GM19328 (cell line): ENCODE results near the gene ANK3.

Source experiments
- ATAC-seq: cut with Tn5 transposase; IDR thresholded peaks from one replicate; pipeline ENCODE4 v1.9.1; 2021; ENCODE audit warnings: mild to moderate bottlenecking, moderate library complexity; ENCODE audit not compliant: unreplicated experiment

ANK3 gene

GRCh38 chr10:60389413-60390025, at the start of gene ANK3:
Gene ANK3, minus strand, starts transcription at chr10:60389875. Its CDS starts 337 bp downstream, at chr10:60389538.
- ATAC-seq, result no peak

- no peak for ATAC-seq
These were observed 44.9 kb upstream of the ANK3 start for GRCh38 chr10:60434418-60435046.

DNA sequence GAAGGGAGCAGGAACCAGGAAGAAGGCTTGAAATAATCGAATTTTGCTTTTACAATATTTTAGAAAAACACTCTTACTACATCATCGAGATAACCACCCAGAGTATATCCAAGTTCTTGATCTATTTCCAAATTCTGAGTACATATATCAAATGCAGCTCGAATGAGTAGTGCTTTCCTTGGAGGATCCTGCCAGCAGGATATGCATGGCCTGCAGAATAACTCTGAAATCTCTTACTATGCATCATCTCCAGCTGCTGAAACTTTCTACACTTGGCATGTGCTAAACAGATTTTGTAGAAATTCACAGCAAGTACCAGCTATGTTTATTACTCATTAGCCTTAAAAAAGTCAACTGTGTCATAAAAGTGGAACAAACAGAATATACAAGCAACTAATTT, 44.0 kb upstream of the ANK3 start:
- ATAC-seq, result no peak

GRCh38 chr10:60430836-60431597, 41.3 kb upstream of the ANK3 start:
- ATAC-seq, result no peak

DNA sequence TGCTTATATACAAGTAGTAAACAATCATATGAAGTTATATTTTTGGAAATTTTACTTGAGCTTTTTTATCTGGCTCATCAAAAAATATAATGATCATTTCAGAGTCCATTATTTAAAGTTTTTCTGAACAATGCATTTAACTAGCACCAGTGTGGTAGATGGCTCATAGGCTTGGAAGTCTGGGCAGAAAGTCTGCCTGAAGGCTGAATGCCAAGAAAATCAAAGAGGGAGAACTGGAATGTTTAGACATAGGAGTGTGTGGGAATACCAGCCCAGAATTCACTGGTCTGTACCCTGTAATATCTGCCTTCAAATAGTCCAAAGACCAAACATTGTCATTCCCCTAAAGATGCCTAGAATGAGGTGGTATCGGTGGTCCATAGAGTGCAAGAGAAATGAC, 40.3 kb upstream of the ANK3 start:
- no peak for ATAC-seq

GRCh38 chr10:60429084-60429849, 39.6 kb upstream of the ANK3 start:
- ATAC-seq, result no peak

GRCh38 chr10:60428387-60428737, 38.7 kb upstream of the ANK3 start:
- ATAC-seq, result no peak

DNA sequence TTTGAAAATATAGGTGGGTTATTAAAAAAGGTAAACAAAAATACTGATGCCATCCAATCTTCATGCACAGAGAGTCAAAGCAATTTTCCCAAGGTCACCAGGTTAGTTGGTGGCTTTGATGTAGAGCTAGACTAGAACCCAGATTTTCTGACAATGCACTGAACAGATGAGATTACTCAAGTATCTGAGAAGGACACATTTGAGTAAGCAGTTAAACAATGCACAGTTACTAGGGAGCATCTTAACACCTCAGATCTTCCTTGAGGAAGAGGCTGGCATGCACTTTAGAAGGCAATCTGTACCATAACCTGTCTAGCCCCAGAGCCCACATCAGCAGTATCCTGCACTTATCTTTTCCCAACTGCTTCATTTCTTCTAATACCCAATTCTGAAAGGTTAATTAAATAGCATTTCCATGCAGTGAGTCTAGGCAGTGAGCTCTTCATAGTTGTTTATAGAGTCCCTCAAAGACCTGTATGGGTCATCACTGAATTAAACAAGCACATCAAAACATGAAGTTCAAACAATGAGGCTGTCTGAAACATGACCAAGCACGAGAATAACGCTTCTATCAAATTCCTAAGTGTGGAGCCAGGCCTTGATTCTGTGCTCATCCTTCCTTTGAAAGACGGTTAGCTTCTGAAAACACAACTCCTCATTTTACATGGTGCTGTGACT, 38.2 kb upstream of the ANK3 start:
- no peak for ATAC-seq

DNA sequence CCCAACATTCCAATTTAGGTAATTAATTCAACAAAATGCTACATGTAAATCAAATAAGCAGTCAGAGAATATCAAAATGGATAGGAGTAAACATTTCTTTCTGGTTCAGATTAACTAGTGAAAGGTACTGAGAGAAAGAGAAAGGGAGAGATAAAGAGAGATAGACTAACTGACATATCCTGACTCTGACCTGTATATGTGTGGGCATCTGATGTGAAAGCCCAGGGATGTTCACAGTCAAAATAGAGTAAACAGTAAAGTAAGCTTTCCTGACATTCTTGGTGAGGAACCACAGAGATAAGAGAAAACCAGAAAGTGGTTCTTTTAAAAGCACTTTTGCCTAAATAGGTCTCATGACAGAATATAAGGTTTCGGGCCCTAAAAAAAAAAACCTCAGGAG, 37.5 kb upstream of the ANK3 start:
- no peak for ATAC-seq

- ATAC-seq, result no peak
These were observed 36.8 kb upstream of the ANK3 start for GRCh38 chr10:60426425-60426824.

GRCh38 chr10:60425392-60426110, 35.9 kb upstream of the ANK3 start:
- no peak for ATAC-seq

DNA sequence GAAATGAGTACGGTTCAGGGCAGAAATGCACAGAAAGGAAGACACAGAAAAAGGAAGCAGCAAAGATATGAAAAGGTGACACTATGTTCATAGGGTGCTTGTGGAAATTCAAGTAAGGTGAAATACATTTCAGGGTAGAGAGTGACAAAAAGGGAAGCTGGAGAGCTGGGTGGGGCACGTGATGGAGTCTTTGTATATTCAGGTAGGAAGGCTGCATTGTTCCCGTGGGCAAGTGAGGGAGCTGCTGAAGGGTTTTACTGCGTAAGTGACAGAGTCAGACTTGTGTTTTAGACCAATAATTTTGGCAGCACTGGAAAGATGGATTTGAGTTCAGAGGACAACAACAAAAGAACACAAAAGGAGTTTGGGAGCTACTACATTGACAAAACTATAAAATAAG, 35.3 kb upstream of the ANK3 start:
- ATAC-seq, result no peak

- no peak for ATAC-seq
These were observed 34.2 kb upstream of the ANK3 start for GRCh38 chr10:60423920-60424319.

GRCh38 chr10:60422809-60423208, 33.1 kb upstream of the ANK3 start:
- no peak for ATAC-seq

DNA sequence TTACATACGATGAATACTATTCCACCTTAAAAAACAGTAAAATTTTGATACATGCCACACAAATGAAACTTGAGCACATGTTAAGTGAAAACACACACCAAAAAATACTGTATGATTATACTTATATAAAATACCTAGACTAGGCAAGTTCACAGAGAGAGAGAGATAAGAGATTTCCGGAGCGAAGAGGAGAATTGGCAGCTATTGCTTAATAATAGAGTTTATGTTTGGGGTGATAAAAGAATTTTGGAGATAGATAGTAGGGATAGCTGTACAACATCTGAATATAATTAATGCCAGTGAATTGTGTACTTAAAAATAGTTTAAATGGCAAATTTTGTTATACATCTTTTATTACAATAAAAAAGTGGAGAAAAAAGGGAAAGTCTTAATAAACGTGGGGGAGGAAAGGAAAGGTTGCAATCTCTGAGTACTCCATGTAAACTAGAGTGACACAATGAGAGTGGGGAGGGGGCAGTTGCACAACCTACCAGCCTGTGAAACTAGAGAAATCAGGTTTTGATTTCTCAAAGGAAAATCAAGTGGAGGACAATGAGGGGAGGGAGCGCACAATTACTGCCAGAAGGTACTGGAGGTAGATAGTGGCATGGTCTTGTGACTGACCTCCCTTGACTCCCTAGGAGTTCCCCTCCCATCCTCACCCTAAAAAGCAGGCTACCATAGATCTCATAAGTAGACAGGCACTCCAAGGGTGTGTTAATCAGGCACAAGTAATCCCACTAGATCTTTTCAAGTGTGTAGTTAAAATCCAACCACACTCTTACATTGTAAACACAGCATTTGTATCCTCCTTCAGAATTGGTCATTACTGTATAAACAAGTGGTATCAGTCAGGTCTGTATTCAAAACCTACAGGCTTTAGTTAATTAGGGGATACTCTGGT, 31.6 kb upstream of the ANK3 start:
- ATAC-seq, result no peak

DNA sequence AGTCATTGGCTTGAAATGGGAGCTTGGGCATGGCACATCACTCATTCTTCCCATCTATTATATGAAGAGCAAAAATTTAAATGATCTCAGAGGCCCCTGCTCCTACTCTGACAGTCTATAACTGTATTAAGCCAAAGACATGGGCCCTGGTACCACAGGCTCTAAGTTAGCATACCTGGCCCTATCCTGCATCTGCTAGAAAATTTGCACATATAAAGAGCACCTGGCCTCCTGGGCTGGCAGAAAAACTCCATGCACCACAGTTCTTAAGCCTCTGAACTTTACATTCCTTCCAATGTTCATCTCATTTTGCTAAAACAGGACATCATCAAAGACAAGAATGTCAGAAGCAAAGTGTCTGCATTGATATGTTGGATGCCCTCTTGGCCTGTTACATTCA, 29.6 kb upstream of the ANK3 start:
- no peak for ATAC-seq

DNA sequence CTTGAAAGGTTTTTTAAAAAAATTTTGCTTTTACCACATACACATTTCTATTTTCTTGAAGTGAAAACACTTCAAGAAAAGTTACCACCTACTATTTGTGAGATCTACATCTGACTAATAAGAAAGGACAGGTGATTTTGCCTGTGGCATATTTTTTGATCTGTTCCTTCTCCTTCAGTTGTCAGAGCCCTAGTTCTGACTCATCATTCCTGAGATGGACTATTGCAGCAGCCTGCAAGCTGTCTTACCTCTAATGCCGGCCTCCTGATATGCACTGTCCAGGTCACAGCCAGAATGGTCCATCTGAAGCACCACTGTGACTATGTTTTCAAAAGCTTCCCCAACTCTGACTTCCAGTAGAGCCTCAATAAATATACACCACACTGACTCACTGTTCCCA, 28.2 kb upstream of the ANK3 start:
- ATAC-seq, result no peak

DNA sequence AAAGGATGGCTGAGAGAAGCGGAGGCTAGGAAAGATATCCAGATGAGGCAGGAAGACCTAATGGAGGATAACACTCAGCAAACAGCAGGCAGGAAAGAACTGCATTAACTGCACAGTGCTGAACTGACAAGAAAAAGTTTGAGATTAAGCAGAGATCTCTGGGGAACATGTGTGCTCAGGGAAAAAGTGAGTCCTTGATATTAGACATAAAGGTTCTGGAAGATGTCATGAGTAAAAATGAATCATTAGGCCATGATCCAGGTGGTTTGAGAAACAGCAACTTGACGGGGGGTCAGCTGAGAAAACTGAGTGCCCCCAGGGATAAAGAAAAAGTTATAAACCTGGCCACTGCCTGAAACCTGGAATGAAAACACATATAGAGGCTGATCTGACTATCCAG, 27.3 kb upstream of the ANK3 start:
- ATAC-seq, result no peak

DNA sequence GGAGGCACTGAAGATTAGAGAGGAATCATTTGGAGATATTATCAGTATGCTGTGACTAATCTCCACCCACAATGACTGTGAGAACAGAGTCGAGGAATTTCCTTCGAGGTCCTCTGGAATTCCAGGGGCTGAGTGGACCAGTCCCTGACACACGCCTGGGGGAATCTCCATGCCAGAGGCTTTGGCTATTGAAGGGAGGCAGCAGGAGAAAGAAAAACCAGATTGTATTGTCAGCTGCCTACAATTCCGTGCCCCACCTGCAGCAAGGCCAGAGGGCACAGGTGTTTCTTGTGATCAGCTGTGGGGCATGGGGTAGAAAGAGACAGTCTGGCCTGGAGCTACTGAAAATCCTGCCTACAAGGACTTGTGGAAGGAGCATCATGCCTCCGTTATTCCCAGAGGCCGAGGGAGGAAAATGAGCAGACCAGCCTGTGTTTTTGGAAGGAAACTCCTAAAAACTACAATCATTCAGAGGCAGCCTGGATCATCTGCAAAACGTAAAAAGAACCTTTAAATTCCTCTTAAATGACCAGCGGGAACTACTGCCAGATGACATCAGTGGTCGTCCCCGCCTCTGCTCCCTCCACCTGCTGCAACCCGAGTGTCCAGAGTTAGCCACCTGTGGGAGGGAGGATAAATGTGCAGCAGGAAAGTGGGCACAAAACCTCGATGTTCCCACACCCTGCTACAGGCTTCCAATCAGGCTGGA, 25.4 kb upstream of the ANK3 start:
- ATAC-seq, result no peak
